Measurements from ENCODE around the gene RAP2A.

Gene RAP2A

DNA sequence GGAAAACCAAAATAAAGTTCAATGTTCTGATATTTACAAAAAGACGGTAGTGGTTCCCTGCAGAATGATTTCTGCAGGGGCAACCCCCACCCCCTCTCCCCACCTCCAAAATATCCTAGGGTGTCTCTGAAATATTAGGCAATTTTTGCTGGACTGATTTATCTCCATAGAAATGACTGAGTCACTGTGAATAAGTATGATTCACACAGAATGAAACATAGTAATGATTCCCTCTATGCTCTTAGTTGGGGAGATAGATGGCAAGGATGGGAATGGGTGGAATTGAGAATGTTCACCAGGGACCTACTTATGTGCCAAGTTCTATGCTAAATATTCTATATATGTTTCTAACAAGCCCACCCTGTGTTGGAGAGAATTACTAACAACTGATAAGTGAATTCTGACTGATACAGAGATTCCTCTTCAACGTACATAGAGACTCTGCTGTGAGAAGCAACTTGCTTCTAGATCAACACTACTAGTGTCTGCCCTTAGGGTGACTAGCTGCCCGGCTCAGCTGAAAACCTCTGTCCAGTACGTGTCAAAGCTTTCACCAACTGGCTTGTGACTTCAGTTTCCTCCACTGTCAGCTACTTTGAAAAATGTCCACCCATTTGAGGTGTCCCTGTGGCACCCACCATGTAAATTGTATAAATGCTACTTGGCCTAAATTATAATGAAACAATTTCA lies 38.4 kb upstream of the RAP2A start:
- Histone ChIP-seq H3K27ac (ENCODE audit: low read depth, low read length, severe bottlenecking) (no peak overlapping the region), H3K4me3 (ENCODE audit: extremely low read depth, insufficient read depth, low read length, poor library complexity, severe bottlenecking) (no peak overlapping the region), H3K9me3 (ENCODE audit: control insufficient read depth, low read length) (no peaks in the 10 kb centered on the region), H3K4me1 (ENCODE audit: control insufficient read depth, insufficient read depth, low read length, poor library complexity, severe bottlenecking) (no peaks in the 10 kb centered on the region), H3K36me3 (ENCODE audit: control insufficient read depth, insufficient read depth, low read length) (peaks cover 12% of the 10 kb centered on the region)
- WGBS, 2 experiments (ENCODE audit: insufficient coverage in 2 of 2) = 80 to 91% methylated on average over 1 to 3 of the region's 4 CpGs

DNA sequence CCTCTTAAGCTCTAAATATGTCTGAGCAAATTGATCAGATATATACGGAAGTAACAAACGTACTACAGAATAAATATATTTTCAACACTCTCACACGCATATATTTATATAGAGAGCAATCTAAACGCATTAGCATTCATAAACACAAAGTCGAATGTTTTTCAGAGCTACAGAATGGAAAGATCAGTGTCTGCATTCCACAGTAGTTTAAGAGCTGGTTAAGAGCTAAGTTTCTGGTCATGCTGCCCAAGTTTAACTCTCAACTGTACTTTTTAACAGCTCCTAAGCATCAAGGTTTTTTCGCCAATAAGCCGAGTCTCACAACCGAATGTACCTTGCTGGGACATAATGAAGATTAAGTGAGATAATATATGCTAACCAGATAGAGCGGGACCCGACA lies 36.7 kb upstream of the RAP2A start:
- 100% methylated on average over 1 of the region's 10 CpGs; no CpG with 5 or more reads in 1 of the 2 experiments for WGBS, 2 experiments (ENCODE audit: insufficient coverage in 2 of 2)
- Histone ChIP-seq H3K9me3 (ENCODE audit: control insufficient read depth, low read length) (no peaks in the 10 kb centered on the region), H3K4me1 (ENCODE audit: control insufficient read depth, insufficient read depth, low read length, poor library complexity, severe bottlenecking) (no peaks in the 10 kb centered on the region), H3K36me3 (ENCODE audit: control insufficient read depth, insufficient read depth, low read length) (peaks cover 3% of the 10 kb centered on the region), H3K27ac (ENCODE audit: low read depth, low read length, severe bottlenecking) (no peak overlapping the region), H3K4me3 (ENCODE audit: extremely low read depth, insufficient read depth, low read length, poor library complexity, severe bottlenecking) (no peak overlapping the region)

DNA sequence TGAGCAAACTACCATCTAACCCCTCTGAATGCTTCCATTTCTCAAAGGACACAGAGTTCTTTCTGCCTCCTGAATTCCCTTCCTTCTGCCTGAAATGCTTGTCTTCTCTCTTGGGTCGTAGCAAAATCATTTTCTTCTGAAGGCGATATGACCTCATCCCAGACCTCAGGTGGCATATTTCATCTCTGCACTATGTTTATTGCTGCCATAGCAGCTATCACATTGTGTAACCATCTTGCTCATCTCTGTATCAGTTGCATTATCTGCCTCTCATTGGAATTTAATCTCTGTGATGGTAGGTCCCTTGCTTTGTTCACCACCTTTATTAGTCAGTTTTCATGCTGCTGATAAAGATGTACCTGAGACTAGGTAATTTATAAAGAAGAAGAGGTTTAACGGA lies 32.5 kb upstream of the RAP2A start:
- no peaks in the 10 kb centered on the region for H3K4me1 ChIP-seq (ENCODE audit: control insufficient read depth, insufficient read depth, low read length, poor library complexity, severe bottlenecking)
- 64 to 67% methylated on average over 3 of the region's 3 CpGs for WGBS, 2 experiments (ENCODE audit: insufficient coverage in 2 of 2)
- H3K27ac ChIP-seq (ENCODE audit: low read depth, low read length, severe bottlenecking) = no peak overlapping the region
- H3K9me3 ChIP-seq (ENCODE audit: control insufficient read depth, low read length) = no peaks in the 10 kb centered on the region
- no peaks in the 10 kb centered on the region for H3K36me3 ChIP-seq (ENCODE audit: control insufficient read depth, insufficient read depth, low read length)
- H3K4me3 ChIP-seq (ENCODE audit: extremely low read depth, insufficient read depth, low read length, poor library complexity, severe bottlenecking) = no peak overlapping the region

DNA sequence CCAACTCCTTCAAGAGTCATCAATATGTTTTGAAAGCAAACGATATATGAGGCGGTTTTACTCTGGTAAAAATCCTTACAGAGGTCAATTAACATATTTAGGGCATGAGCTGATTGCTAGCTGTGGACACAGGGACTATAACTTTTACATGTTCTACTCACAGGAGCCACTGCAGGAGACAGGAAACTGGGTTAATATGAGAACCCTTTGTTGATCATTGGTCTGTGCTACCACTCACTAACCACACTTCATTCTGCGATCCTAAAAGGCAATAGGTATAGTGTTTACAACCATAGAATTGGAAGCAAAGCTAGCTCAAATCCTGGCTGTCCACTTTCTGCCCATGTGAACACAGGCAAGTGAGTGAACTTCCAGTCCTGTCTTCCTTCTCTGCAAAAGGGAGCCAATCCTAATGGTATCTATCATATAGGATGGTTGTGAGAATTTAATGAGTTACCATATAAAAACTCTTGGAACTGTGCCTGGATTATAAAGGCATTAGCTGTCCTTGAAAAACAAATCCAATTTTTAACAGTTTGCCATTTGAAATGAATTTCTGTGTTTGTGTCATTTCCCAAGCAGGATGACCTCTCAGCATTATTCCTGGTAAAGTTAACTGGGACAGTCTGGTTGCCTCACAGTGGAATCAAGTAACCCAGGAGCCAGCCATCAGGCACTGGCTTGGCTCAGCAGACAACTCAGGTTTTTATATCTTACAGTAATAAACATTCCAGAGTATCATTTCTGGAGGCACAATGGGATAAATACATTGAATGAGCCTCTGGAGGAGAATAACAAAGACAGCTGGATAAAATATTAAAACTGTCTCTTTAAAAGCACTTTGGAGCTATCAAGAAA lies 29.8 kb upstream of the RAP2A start:
- no peaks in the 10 kb centered on the region for H3K36me3 ChIP-seq (ENCODE audit: control insufficient read depth, insufficient read depth, low read length)
- no peak overlapping the region for H3K4me3 ChIP-seq (ENCODE audit: extremely low read depth, insufficient read depth, low read length, poor library complexity, severe bottlenecking)
- no CpG with 5 or more reads among the region's 3 CpGs for WGBS, 2 experiments (ENCODE audit: insufficient coverage in 2 of 2)
- no peaks in the 10 kb centered on the region for H3K4me1 ChIP-seq (ENCODE audit: control insufficient read depth, insufficient read depth, low read length, poor library complexity, severe bottlenecking)
- no peaks in the 10 kb centered on the region for H3K9me3 ChIP-seq (ENCODE audit: control insufficient read depth, low read length)
- no peak overlapping the region for H3K27ac ChIP-seq (ENCODE audit: low read depth, low read length, severe bottlenecking)

DNA sequence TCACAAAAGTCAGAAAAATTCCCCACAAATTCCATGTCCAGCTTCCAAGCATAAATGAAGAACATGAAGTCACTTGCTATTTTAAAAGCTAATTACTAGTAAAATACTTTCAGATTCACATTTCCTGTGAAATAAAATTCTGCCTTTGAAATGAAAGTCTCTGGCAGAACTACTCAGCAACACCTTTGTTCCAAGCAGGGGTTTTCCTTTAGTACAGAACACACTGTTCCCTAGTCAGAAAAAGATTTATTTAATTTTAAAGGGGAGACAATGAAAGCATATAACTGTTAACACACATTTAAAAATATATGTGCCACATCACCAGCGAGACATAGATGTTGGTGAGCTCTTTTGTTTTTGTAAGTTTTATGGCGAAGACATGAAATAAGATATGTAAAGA lies 26.4 kb upstream of the RAP2A start:
- Histone ChIP-seq H3K9me3 (ENCODE audit: control insufficient read depth, low read length) (no peaks in the 10 kb centered on the region), H3K4me3 (ENCODE audit: extremely low read depth, insufficient read depth, low read length, poor library complexity, severe bottlenecking) (no peak overlapping the region), H3K36me3 (ENCODE audit: control insufficient read depth, insufficient read depth, low read length) (no peaks in the 10 kb centered on the region), H3K27ac (ENCODE audit: low read depth, low read length, severe bottlenecking) (no peak overlapping the region), H3K4me1 (ENCODE audit: control insufficient read depth, insufficient read depth, low read length, poor library complexity, severe bottlenecking) (no peaks in the 10 kb centered on the region)
- WGBS, 2 experiments (ENCODE audit: insufficient coverage in 2 of 2) = no CpG with 5 or more reads among the region's 2 CpGs

DNA sequence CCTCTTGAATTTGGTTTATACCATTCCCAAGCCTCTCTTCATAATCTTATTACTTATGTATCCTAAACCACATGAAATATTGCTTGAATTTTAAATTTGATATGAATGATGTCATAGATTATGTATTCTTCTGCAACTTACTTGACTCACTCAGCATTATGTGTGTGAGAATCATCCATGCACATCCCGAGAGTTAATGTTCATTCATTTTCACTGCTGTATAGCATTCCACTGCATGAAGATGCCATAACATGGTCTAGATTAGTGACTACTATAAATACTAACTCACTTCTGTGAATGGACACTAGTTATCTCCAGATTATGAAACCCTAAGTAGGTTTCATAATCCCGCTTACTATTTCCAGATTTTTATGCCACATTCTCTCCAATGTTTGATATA lies 25.0 kb upstream of the RAP2A start:
- Histone ChIP-seq H3K4me3 (ENCODE audit: extremely low read depth, insufficient read depth, low read length, poor library complexity, severe bottlenecking) (no peak overlapping the region), H3K9me3 (ENCODE audit: control insufficient read depth, low read length) (no peaks in the 10 kb centered on the region), H3K4me1 (ENCODE audit: control insufficient read depth, insufficient read depth, low read length, poor library complexity, severe bottlenecking) (no peaks in the 10 kb centered on the region), H3K27ac (ENCODE audit: low read depth, low read length, severe bottlenecking) (no peak overlapping the region), H3K36me3 (ENCODE audit: control insufficient read depth, insufficient read depth, low read length) (no peaks in the 10 kb centered on the region)
- WGBS, 2 experiments (ENCODE audit: insufficient coverage in 2 of 2) = 100% methylated on average over 1 of the region's 2 CpGs; no CpG with 5 or more reads in 1 of the 2 experiments

DNA sequence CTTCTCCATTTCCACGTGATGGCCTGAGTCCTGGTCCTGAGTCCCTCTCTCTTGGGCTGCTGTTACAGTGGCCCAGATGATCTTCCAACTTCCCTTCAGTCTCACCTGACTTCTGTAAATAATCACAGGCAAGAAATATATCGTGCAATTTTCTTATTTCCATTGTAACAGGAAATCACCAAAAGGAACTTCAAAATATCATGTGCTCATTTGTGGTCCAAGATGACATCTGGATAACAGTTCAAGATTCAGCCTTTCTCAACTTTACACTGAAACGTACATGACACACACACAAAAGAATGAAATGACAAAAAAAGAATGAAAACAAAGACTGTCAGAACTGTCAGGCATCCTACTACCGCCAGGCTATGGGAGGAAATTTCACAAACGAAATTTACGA lies 22.0 kb upstream of the RAP2A start:
- Histone ChIP-seq H3K4me3 (ENCODE audit: extremely low read depth, insufficient read depth, low read length, poor library complexity, severe bottlenecking) (no peak overlapping the region), H3K4me1 (ENCODE audit: control insufficient read depth, insufficient read depth, low read length, poor library complexity, severe bottlenecking) (no peaks in the 10 kb centered on the region), H3K9me3 (ENCODE audit: control insufficient read depth, low read length) (no peaks in the 10 kb centered on the region), H3K36me3 (ENCODE audit: control insufficient read depth, insufficient read depth, low read length) (no peaks in the 10 kb centered on the region), H3K27ac (ENCODE audit: low read depth, low read length, severe bottlenecking) (no peak overlapping the region)
- WGBS, 2 experiments (ENCODE audit: insufficient coverage in 2 of 2) = 97% methylated on average over 5 of the region's 6 CpGs

DNA sequence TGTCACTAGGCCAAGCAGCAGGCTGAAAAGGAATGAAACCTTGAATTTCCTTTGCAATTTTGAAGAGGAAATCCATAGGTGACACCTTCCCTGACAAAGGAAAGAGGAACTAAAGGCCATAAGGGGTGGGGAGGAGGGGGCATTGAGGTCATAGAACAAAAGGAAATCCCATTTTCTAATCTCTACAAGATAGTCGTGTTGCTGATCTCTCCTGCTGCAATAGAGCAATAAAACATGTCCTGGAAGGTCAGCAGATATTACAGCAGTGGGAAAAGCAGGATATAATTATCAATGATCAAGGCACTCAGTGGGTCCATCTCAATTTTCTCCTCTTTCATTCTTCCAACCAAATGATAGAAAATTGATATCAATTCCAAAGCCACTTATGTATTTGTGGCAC lies 20.3 kb upstream of the RAP2A start:
- H3K36me3 ChIP-seq (ENCODE audit: control insufficient read depth, insufficient read depth, low read length) = no peaks in the 10 kb centered on the region
- no peaks in the 10 kb centered on the region for H3K4me1 ChIP-seq (ENCODE audit: control insufficient read depth, insufficient read depth, low read length, poor library complexity, severe bottlenecking)
- no peak overlapping the region for H3K4me3 ChIP-seq (ENCODE audit: extremely low read depth, insufficient read depth, low read length, poor library complexity, severe bottlenecking)
- no peaks in the 10 kb centered on the region for H3K9me3 ChIP-seq (ENCODE audit: control insufficient read depth, low read length)
- no peak overlapping the region for H3K27ac ChIP-seq (ENCODE audit: low read depth, low read length, severe bottlenecking)
- WGBS, 2 experiments (ENCODE audit: insufficient coverage in 2 of 2) = 20% methylated on average over 1 of the region's 1 CpG; no CpG with 5 or more reads in 1 of the 2 experiments

DNA sequence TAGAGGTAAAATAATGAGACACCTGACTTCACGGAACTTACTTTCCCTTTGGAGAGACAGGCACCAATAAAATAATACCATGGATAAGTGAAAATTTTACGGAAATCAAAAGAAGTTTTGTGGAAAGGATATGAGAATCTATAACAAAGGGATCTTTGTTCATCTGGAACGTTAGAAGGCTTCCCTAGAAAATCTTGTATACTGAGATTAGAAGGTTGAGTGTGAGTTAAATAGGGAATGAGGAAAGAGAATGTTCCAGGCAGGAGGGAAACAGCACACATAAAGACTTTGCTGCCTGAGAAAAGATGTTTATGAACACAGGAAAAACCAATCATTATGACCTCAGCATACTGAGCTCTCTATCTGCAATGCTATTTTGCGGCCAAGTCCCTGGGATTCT lies 19.6 kb upstream of the RAP2A start:
- no peaks in the 10 kb centered on the region for H3K9me3 ChIP-seq (ENCODE audit: control insufficient read depth, low read length)
- H3K4me1 ChIP-seq (ENCODE audit: control insufficient read depth, insufficient read depth, low read length, poor library complexity, severe bottlenecking) = no peaks in the 10 kb centered on the region
- H3K36me3 ChIP-seq (ENCODE audit: control insufficient read depth, insufficient read depth, low read length) = no peaks in the 10 kb centered on the region
- no peak overlapping the region for H3K4me3 ChIP-seq (ENCODE audit: extremely low read depth, insufficient read depth, low read length, poor library complexity, severe bottlenecking)
- peak overlapping the region; percentile 36 for H3K27ac ChIP-seq (ENCODE audit: low read depth, low read length, severe bottlenecking)
- WGBS, 2 experiments (ENCODE audit: insufficient coverage in 2 of 2) = 60 to 74% methylated on average over 2 of the region's 4 CpGs

DNA sequence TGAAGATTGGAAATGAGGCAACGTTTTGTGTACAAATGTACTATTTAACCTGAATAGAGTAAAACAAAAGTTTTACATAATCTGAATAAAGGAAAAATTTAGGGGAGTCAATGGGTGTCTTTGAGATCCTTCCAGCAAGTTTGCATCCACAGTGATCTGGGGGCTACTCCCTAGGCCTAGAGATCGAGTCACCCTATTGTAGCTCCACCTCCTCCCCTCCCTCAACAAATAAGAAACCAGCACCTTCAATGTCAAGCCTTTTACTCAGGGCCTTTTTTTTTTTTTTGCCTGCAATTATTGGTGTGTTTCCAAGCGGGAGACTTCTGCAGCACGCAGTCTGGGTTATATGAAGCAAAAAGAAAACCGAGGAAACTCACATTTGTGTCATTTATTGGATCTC lies 16.3 kb upstream of the RAP2A start:
- Histone ChIP-seq H3K27ac (ENCODE audit: low read depth, low read length, severe bottlenecking) (no peak overlapping the region), H3K9me3 (ENCODE audit: control insufficient read depth, low read length) (no peaks in the 10 kb centered on the region), H3K36me3 (ENCODE audit: control insufficient read depth, insufficient read depth, low read length) (no peaks in the 10 kb centered on the region), H3K4me3 (ENCODE audit: extremely low read depth, insufficient read depth, low read length, poor library complexity, severe bottlenecking) (no peak overlapping the region), H3K4me1 (ENCODE audit: control insufficient read depth, insufficient read depth, low read length, poor library complexity, severe bottlenecking) (no peaks in the 10 kb centered on the region)
- WGBS, 2 experiments (ENCODE audit: insufficient coverage in 2 of 2) = 87 to 90% methylated on average over 2 to 3 of the region's 5 CpGs
